ENCODE results near the gene RNU1-4. TPM values are rescaled to one million over a fixed set of nuclear protein-coding genes. Genes with fewer than 3 reads are reported as not detected.
"Not testable (repeated sequence)": the region's sequence is repeated elsewhere in the genome, so short reads cannot be mapped to it uniquely, and the experiment has no call there.

RNU1-4 gene
- total RNA-seq, 4 donors from 2014 or later, result under 0.01 TPM

DNA sequence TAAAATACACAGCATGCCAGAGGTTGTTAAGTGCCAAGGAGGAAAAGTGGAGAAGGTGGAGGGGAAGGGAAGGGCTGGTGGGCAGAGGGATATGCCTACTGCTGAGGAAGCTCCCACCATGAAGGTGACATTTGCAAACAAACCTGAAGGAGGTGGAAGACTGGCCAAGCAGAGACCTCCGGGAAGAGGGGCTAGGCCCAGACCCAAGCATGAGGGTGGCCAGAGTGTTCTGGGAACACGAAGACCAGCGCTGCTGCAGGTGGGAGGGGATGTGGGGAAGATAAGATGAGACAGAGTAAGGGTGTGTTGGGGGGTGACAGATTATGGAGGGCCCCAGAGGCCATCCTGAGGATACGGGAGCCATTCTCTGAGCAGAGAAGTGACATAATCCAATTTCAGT, 37.5 kb downstream of the RNU1-4 start:
- not testable (repeated sequence) for H3K27ac ChIP-seq, H3K4me3 ChIP-seq, H3K9me3 ChIP-seq, H3K36me3 ChIP-seq, H3K4me1 ChIP-seq, H3K27me3 ChIP-seq
- DNase-seq, result peak in 1 of 3 donors; percentile 40

DNA sequence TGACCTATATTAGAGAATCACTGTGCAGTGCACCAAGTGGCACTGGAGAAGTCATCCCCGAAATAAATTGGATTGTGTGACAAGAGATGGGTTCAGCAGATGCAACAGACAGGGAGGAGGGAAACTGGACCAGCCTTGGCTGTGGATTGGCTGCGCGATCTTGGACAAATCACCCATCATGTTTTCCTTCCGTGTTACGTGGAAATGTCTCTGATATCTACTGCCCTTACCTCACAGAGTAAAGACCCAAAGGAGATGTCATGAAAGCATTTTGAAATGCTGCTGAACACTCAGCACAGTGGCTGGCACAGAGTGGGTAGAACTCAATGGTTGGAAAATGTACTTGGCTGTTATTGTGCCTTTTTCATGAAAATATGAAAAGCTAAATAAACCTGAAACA, 39.2 kb downstream of the RNU1-4 start:
- H3K4me3 ChIP-seq, H3K36me3 ChIP-seq, H3K27ac ChIP-seq, H3K9me3 ChIP-seq, H3K27me3 ChIP-seq, H3K4me1 ChIP-seq: not testable (repeated sequence)
- DNase-seq, result peak in 1 of 3 donors; percentile 27

DNA sequence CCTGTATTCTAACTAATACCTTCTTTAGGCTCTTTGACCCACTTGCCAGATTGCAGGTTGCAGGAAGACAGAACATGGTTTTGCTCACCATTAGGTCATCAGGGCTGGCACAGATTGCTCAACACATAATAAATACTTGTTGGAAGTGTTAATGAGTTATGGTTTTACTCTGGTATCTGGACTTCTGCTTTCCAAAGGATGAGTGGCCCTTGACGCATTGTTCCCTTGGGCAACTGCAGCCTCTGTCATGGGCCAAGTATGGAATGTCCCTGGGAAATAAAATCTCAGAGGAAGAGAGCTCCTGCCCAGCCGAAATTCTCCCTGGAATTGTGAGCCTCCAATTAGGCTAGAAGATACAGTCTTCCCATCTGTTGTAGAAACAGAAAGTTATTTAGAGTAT, 40.7 kb downstream of the RNU1-4 start:
- not testable (repeated sequence) for DNase-seq, H3K4me3 ChIP-seq, H3K27me3 ChIP-seq, H3K36me3 ChIP-seq, H3K9me3 ChIP-seq, H3K4me1 ChIP-seq
- H3K27ac ChIP-seq, result peak overlapping the region in 1 of 4 donors; percentile 46

DNA sequence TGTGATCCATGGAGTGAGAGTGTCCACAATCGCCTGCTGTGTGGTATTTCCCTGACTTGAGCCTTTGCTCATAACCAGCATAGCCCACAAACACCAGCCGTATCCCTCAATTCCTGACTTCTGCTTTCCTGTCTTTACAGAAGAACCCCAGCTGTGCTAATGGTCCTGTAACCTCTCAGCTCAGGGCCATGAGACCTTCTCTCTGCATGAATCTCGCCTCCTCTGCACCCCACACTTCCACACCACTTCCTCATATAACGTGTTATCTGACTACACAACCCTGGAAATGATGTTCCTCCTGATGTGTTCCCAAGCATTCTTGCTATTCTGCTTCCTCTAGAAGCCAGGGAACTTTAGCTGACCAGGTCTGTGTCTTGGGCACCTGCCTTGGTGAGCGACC, 41.3 kb downstream of the RNU1-4 start:
- not testable (repeated sequence) for H3K4me1 ChIP-seq, H3K4me3 ChIP-seq, H3K36me3 ChIP-seq, H3K27me3 ChIP-seq, H3K9me3 ChIP-seq, DNase-seq
- peak overlapping the region in 1 of 4 donors; percentile 46 for H3K27ac ChIP-seq

DNA sequence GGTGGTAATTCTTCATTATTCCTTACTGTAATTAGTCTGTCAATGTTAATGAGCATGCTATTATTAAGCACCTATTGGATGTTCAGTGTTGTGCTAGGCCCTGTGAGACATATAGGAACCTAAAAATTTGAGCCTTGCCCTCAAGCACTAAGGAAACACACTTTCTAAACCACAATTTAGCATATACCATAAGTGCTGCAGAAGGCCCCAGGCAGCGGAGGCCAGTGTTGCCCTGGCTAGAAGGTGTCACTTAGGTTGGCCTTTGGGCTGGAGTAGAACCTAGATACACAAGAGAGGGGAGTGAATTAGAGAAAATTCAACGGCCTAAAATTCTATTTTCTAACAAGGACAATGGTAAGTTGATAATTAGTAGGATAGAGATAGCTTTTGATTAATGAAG, 44.6 kb downstream of the RNU1-4 start:
- not testable (repeated sequence) for H3K36me3 ChIP-seq, H3K4me1 ChIP-seq, H3K9me3 ChIP-seq, H3K27ac ChIP-seq, DNase-seq, H3K27me3 ChIP-seq, H3K4me3 ChIP-seq

DNA sequence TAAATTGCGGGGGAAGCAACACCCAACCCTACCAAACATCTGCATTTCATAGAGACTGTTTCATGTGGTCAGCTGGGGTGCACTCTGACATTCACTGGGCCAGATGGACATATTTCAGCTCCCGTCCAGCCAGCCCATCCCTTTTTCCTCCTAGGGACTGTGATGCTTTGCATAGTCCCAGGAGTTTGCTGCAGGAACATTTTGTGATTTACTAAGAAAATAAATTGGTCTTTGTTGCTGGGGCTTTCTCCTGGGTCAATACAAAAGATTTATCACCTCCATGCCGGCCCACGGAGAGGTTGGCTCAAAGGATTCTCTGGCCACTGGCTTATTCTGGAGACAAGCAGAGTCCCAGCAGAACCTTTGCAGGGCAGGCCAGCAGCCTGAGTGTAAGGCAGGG, 46.0 kb downstream of the RNU1-4 start:
- H3K36me3 ChIP-seq, H3K27me3 ChIP-seq, H3K27ac ChIP-seq, H3K4me1 ChIP-seq, H3K4me3 ChIP-seq, H3K9me3 ChIP-seq: not testable (repeated sequence)
- DNase-seq, result peak in 1 of 3 donors; percentile 23

DNA sequence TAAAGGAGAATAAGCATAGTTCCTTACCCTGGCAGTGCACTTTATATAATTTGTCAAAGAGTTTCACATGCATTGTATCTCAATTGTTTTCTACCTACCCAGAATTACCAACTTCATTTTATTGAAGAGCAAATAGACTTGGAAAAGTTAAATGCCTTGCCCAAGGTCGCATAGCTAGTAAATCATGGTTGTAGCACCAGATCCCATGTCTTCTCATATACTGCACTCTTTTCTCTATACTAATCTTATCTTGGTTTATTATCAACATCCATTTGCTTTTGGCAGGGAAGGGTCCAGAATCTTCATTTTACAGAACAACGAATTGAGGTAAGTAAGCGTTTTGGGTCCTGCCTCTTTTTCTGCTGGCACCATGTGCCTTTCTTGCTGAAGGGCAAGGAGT, 46.9 kb downstream of the RNU1-4 start:
- H3K36me3 ChIP-seq, H3K27ac ChIP-seq, H3K4me1 ChIP-seq, H3K27me3 ChIP-seq, H3K4me3 ChIP-seq, DNase-seq, H3K9me3 ChIP-seq: not testable (repeated sequence)

DNA sequence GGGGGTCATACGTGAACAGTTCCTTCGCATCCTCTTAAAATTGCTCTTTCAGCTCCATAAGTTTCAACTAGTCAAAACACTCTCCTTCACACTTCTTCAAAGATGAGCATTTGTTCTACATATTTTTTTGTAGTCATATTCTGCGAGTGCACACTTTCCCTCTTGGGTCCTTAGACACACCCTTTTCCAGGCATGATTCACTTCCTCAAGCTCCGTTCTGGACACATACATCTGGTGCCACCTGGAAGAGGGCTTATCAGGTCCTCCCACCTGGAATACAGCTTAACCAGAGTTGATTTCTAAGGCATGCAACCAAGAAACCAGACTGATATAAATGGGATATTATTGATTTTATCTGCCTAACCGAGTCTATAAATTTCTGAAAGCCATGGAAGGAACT, 47.4 kb downstream of the RNU1-4 start:
- H3K27ac ChIP-seq, H3K4me3 ChIP-seq, H3K9me3 ChIP-seq, H3K36me3 ChIP-seq, H3K27me3 ChIP-seq, H3K4me1 ChIP-seq, DNase-seq: not testable (repeated sequence)

Small RNA genes lying within 50 kb of the gene (small RNA-seq; reads per million reads assigned to genes)
- 0 reads per million in 2 donors for gene RNU1-4

Other genes with a start within 250 kb of the RNU1-4 start
- under 1 TPM; under 0.01 TPM for gene RNU1-1, start 226.2 kb upstream of the RNU1-4 start, total RNA-seq
- 100 to 1,000 TPM in 3 of 4 donors, 10 to 100 TPM in 1; 73.9 to 145 (median 115) TPM for gene NBPF1, start 127.0 kb upstream of the RNU1-4 start, total RNA-seq
- under 1 TPM; under 0.01 TPM for gene RNU1-3, start 73.6 kb upstream of the RNU1-4 start, total RNA-seq
- under 1 TPM; under 0.01 TPM for gene RNU1-2, start 155.5 kb downstream of the RNU1-4 start, total RNA-seq
- gene CROCC, start 181.4 kb downstream of the RNU1-4 start, total RNA-seq, result 100 to 1,000 TPM in 1 of 4 donors, 10 to 100 TPM in 3; 14.7 to 298 (median 45.1) TPM
- 1 to 10 TPM in 3 of 4 donors, not detected in 1; 1.9 to 8.4 (median 2.1) TPM for gene MFAP2, start 240.1 kb downstream of the RNU1-4 start, total RNA-seq